Superior temporal gyrus (tissue), 1 donor: ENCODE measurements around the gene ACTN1.
"Not testable (repeated sequence)": the region's sequence is repeated elsewhere in the genome, so short reads cannot be mapped to it uniquely, and the experiment has no call there.

Experiments
- DNase-seq: peaks from one replicate; pipeline ENCODE4 v3.0.0-alpha.2; 2016; ENCODE audit errors: extremely low spot score

Gene ACTN1

GRCh38 chr14:68986926-68987652 is 8.0 kb upstream of the ACTN1 start:
- no peak for DNase-seq

- no peak for DNase-seq
Measured at GRCh38 chr14:68986225-68986624, 7.1 kb upstream of the ACTN1 start.

GRCh38 chr14:68984686-68985085 is 5.6 kb upstream of the ACTN1 start:
- no peak for DNase-seq

- no peak for DNase-seq
Measured at GRCh38 chr14:68983191-68983590, 4.1 kb upstream of the ACTN1 start.

- no peak for DNase-seq
Measured at GRCh38 chr14:68982581-68982980, 3.5 kb upstream of the ACTN1 start.

GRCh38 chr14:68981539-68981976 is 2.5 kb upstream of the ACTN1 start:
- no peak for DNase-seq

- no peak for DNase-seq
Measured at GRCh38 chr14:68981139-68981538, 2.0 kb upstream of the ACTN1 start.

- DNase-seq = no peak
Measured at GRCh38 chr14:68979722-68980451, 785 bp upstream of the ACTN1 start.

GRCh38 chr14:68978172-68978911 is 760 bp downstream of the ACTN1 start:
- no peak for DNase-seq

GRCh38 chr14:68977718-68978171 is 1.4 kb downstream of the ACTN1 start:
- no peak for DNase-seq

GRCh38 chr14:68977180-68977717 is 1.9 kb downstream of the ACTN1 start:
- no peak for DNase-seq

- DNase-seq = no peak
Measured at GRCh38 chr14:68976160-68977067, 2.7 kb downstream of the ACTN1 start.

GRCh38 chr14:68975667-68976066 is 3.4 kb downstream of the ACTN1 start:
- no peak for DNase-seq

GRCh38 chr14:68974759-68975347 is 4.2 kb downstream of the ACTN1 start:
- no peak for DNase-seq

- no peak for DNase-seq
Measured at GRCh38 chr14:68973639-68974038, 5.5 kb downstream of the ACTN1 start.

- DNase-seq = not testable (repeated sequence)
Measured at GRCh38 chr14:68973219-68973565, 5.9 kb downstream of the ACTN1 start.

GRCh38 chr14:68972507-68973218 is 6.4 kb downstream of the ACTN1 start:
- no peak for DNase-seq

- DNase-seq = no peak
Measured at GRCh38 chr14:68971411-68972035, 7.6 kb downstream of the ACTN1 start.

GRCh38 chr14:68970736-68971135 is 8.4 kb downstream of the ACTN1 start:
- no peak for DNase-seq
